M059J (cell line): ENCODE results near the gene BICRA. TPM values are rescaled to one million over a fixed set of nuclear protein-coding genes. Genes with fewer than 3 reads are reported as not detected.
A peak's percentile ranks its signal among the peaks of the same experiment; 100 is the strongest.
"Not testable (repeated sequence)": the region's sequence is repeated elsewhere in the genome, so short reads cannot be mapped to it uniquely, and the experiment has no call there.

Experiments
- DNase-seq: peaks from one replicate; pipeline ENCODE4 v3.0.0-alpha.2; 2012; ENCODE audit warnings: low read depth
- total RNA-seq: library from RNA; depleted of rRNA; stranded (reverse); fragments of >200 nt; shearing (Covaris generic); gene quantifications from 2 replicates; pipeline ENCODE4 v1.2.3, GENCODE V29; 2014; rRNA removed

Gene BICRA
- 2.7 and 5.3 TPM in 2 replicates for total RNA-seq

DNA sequence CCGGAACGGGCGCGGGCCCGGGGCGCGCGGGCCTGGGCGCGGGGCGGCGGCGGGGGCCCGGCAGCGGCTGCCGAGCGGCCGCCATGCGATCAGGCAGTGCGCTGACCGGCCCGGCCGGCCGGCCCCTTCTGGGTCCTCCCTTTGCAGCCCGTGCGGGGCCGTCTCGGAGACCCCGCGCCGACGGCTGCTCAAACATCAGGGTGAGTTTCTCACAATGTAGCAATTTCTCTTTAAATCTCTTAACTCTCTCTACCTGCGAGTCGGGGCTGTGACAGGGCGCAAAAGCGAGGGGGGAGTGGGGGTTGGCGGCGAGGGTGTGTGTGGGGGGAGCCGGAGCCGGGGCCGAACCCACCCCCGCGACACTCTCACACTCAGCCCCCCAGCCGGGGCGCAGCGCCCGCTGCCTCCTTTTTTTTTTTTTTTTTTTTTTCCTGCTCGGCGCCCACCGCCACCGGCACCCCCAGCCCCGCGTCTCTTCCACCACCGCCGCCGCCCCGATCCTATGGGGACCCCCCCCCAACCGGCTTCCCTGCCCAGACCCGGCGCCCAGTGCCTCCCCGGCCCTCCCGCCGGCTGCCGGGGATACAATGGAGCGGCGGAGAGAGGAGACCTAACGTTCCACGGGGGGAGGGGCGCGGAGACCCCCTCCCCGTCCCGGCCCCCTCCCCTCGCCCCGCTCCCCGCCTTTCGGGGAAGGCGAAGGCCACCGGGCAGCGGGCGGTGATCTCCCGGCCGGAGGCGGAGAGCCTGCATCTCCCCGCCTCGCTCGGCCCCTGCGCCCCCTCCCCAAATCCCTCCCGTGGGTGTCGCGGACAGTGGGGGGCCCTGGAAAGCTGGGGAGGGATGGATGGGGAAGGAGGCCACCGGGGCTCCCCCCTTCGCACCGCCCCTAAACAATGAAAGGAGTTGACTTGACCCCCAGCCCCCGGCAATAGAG is at the start of gene BICRA:
TSS of gene BICRA (plus strand) at position 166 of the 937 bp plus-strand sequence. CDS start 64,441 bp downstream, outside the sequence.
- DNase-seq = peak; percentile 81

GRCh38 chr19:47560999-47561398 is 47.9 kb upstream of the BICRA start:
- DNase-seq = peak; percentile 16

GRCh38 chr19:47561440-47562057 is 47.4 kb upstream of the BICRA start:
- DNase-seq = peak; percentile 12

GRCh38 chr19:47564081-47564480 is 44.9 kb upstream of the BICRA start:
- no peak for DNase-seq

GRCh38 chr19:47569331-47569730 is 39.6 kb upstream of the BICRA start:
- no peak for DNase-seq

DNA sequence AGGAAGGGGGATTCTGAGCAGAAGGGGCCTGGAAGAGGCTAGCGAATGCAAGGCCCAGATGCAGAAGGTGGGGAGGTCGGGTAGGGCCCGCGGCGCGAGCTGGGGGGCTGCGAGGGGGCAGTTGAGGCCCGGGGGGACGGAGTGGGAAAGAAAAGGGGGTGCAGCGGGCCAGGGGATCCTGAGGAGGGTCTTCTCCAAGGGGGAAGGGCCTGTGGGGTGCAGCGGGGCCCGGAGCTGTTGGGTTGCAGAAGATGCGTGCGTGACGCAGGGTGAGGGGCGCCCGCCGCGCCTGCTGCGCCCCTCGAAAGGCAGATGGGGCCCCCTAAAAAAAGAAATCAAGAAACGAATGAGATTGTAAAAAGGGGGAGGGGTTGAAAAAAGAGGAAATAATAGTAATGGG is 36.3 kb upstream of the BICRA start:
- no peak for DNase-seq

- no peak for DNase-seq
These were observed 35.6 kb upstream of the BICRA start, which contains the start of gene ZNF541 for GRCh38 chr19:47573071-47574026. Gene ZNF541 (minus strand): TSS chr19:47573148. CDS start chr19:47555856, 17,292 bp downstream.

GRCh38 chr19:47580397-47580796 is 28.5 kb upstream of the BICRA start:
- DNase-seq = no peak

- DNase-seq = no peak
These were observed 27.2 kb upstream of the BICRA start for GRCh38 chr19:47581605-47582319.

DNA sequence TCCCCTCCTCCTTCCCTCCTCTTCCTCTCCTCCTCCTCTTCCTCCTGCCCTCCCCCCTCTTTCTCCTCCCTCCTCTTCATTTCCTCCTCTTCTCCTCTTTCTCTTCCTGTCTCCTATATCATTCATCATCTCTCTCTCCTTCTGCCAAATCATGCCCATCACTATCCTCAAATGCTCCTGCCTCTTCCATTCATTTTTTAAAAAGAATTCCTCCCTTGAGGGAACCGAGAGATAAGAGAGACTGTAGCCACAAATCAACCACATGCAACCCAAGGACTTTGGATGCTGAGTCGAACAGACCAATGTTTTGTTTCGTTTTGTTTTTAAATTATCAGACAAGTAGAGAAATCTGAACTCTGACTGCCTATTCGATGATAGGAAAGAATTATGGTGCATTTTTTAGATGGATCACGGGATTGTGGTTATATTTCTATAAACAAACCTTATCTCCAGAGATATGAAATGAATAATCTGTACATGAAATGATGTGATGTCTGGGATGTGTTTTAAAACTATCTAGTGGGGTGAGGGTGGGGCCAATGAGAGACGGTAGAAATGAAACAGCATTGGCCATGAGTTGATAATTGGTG is 26.5 kb upstream of the BICRA start:
- DNase-seq = peak; percentile 63

- DNase-seq = not testable (repeated sequence)
These were observed 25.8 kb upstream of the BICRA start for GRCh38 chr19:47583161-47583560.

DNA sequence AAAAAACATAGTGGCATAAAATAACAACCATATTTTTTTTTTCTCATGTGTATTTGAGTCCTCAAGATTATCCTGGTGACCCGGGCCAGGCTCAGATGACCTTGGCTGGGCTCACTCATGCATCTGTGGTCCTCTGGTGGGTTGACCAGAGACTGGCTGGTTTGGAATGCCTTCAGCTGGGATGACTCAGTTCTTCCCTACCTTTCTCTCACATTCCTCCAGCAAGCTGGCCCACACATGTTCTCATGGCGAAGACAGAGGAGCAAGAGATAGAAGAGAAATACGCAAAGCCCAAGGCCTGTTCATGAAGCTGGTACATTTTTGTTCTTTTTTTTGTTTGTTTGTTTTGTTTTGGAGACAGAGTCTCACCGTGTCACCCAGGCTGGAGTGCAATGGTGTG is 21.6 kb upstream of the BICRA start:
- DNase-seq = peak; percentile 73

DNA sequence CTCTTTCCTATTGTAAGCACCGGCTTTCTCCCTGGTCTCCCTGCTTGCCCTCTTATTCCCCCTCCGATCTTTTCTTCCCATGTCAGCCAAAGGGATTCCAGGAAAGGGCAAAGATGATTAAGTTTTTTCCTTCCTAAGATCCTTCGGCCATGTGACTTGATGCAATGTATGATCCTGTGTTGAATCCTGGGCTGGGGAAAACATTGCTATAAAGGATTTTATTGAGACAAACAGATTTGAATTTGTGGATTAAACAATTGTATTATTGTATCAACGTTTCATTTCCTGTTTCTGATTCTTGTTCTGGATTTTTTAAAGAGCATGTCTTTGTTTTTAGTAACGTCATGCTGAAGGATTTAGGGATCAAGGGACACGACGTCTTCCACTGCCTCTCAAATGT is 19.1 kb upstream of the BICRA start:
- DNase-seq = no peak

- no peak for DNase-seq
These were observed 15.1 kb upstream of the BICRA start for GRCh38 chr19:47593860-47594259.

- peak; percentile 41 for DNase-seq
These were observed 13.0 kb upstream of the BICRA start for GRCh38 chr19:47595944-47596343.

- DNase-seq = peak; percentile 99
These were observed 10.3 kb upstream of the BICRA start for GRCh38 chr19:47598407-47599349.

GRCh38 chr19:47599671-47600245 is 9.2 kb upstream of the BICRA start:
- peak; percentile 48 for DNase-seq

GRCh38 chr19:47600246-47601179 is 8.4 kb upstream of the BICRA start:
- DNase-seq = peak; percentile 99
